HG02840 (cell line): Measurements from ENCODE around the gene PPP2R2C.

Source experiments
- ATAC-seq: cut with Tn5 transposase; IDR thresholded peaks from one replicate; pipeline ENCODE4 v1.9.1; 2021; ENCODE audit warnings: mild to moderate bottlenecking, moderate library complexity, moderate number of reproducible peaks; ENCODE audit not compliant: unreplicated experiment, low FRiP score

PPP2R2C gene

DNA sequence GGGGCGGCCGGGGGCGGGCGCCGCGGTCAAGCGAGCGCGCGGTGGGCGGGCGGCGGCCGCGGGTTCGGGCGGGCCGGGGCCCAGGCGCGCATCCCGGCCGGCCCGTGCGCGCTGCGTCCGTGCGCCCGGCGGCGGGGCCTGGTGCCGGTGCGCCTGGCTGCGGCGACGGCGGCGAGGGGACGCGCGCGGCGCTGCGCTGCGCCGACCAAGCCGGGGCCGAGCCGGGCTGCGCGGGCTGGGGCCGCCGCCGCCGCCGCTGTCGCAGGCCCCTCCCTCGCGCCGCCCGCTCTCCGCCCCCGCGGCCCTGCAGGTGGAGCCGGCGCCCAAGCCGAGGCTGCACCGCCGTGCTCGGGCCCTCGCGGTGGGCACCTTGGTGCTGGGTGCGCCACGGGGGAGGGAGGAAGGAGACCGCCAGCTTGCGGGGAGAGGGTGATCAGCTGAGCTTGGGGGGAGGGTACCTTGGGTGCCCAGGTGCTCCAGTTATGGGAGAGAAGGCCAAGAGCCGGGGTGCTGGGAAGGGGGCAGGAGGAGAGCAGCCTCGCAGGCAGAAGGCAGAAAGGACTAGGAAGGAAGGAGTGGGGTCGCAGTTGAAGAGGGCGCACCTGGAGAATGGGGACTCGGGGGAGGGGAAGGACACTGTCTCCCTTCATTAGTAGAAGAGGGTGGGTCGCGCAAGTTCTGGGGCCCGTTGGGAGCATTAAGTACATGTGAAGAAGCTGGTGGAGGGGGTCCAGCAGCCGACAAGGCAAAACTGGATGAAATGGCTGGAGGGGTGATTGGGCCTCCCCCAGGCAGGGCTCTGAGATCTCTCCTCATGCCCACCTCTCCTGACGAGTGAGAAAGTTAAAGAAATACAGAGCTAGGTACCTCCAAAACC is at the start of gene PPP2R2C:
Gene PPP2R2C (minus strand): TSS at position 228 of the 877 bp plus-strand sequence. CDS start 385 bp downstream, outside the sequence.
- ATAC-seq, result no peak

- no peak for ATAC-seq
Observed at GRCh38 chr4:6520978-6521377, 48.6 kb upstream of the PPP2R2C start.

DNA sequence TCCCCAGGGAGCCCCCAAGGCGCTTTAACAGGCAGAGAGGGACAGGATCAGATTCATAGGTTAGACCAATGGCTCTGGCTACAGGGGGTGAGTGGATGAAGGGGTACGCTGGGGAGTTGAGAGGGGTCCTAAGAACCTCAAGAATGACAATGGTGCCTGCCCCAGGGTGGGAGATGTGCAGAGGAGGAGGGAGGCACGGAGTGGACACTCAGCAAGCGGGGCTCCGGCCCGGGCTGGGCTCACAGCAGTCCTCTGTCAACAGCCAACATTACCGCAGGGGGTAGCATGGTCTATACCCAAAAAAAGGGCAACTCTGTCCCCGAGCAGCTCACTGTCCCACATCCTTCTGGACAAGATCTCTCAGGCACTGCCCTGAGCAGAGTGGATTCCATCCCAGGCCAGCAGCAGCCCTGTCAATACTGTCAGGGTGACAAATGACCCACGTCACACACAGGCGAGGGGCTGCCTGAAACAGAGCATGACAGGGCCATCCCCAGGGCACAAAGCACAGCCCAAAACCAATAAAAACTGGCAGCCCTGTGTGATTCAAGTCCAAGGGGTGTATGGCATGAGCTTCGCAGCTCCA is 47.7 kb upstream of the PPP2R2C start:
- ATAC-seq, result no peak

- no peak for ATAC-seq
Observed at GRCh38 chr4:6517171-6517570, 44.8 kb upstream of the PPP2R2C start.

DNA sequence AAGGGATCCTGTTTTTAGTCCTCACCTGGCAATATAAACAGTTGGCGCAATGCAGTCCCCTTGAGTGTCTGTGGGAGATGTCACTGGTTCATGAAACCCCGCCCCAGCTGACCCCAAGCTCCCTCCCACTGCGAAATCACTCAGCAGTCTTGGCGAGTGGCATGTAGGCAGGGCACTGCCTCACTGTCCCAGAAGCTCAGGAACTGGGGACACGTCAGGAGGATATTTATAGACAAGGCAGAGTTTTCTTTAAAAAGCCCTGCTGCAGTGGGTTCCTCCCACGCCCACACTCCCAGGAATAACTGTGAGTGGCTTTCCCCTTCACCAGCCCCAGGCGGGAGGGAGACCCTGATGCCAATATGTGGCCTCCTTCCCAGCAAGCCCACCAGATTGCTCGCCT is 44.3 kb upstream of the PPP2R2C start:
- no peak for ATAC-seq

DNA sequence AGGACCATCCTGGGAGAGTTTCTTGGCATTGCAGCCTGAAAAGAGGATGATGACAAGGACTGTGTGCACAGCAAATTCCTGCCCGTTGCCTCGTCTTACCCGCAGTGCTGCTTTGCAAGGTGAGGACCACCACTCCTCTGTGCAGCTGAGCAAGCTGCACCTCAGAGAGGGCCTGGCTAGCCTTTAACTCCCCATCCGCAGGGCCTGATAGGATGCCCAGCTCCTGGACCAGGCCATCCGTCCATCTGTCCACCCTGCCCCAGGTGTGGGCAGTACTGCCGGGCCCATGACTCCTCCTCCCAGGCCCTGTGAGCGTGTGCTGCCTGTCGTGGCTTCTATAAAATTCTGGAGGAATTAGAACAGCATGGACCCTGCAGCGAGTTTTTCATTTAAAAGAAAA is 43.9 kb upstream of the PPP2R2C start:
- no peak for ATAC-seq

- no peak for ATAC-seq
Observed at GRCh38 chr4:6513678-6514077, 41.3 kb upstream of the PPP2R2C start.

GRCh38 chr4:6509587-6509986 is 37.2 kb upstream of the PPP2R2C start:
- no peak for ATAC-seq

- no peak for ATAC-seq
Observed at GRCh38 chr4:6507345-6507744, 34.9 kb upstream of the PPP2R2C start.

DNA sequence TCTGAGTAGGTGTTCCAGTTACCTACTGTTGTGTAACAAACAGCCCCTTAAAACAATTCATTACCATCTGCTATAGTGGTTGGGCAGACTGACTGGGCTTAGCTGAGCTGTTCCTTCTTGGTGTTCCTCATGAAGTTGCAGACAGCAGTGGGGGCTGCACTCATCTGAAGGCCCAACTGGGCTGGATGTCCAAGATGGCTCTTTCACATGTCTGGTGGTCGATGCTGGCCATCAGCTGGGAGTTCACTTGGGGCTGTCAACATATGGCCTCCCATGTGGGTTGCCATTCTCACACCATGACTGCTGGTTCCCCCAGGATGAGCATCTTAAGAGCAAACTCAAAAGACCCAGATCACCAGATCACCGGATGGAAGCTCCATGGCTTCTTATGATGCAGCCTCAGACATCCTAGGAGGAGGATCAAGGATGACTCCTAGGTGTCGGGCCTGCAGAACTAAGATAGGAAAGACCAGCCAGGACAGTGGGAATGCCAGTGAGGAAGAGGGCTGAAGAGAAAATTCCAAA is 34.3 kb upstream of the PPP2R2C start:
- no peak for ATAC-seq

GRCh38 chr4:6504900-6505496 is 32.6 kb upstream of the PPP2R2C start:
- no peak for ATAC-seq

DNA sequence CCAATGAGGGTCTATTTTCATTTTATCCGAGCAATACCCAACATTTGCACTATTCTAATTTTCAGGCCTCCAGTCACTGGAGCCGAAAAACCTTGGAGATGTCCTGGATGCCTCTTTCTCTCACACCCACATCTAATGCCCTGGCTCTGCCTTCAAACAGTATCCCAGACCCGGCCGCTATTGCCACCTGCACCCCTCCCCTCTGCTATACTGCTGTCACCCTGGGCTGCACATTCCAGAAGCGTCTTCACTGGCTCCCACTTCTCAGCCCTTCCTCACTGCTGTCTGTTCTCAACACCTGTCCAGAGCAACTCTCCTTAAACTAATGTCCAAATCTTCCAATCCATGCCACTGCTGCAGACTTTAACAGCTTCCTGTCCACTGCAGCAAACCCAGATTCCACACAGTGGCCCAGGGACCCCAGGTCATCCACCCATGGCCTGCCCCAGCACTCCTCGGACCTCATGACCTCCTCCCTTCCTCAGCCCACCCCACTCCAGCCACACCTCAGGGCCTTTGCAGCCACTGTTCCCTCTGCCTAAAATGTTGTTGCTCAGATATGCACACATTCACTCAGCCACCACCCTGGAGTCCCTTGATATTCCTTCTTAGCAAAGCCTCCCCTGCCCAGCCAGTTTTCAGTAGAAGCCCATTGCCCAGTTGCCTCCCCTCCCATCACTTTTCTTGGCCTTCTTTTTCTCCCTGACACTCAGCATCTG is 30.5 kb upstream of the PPP2R2C start:
- no peak for ATAC-seq

DNA sequence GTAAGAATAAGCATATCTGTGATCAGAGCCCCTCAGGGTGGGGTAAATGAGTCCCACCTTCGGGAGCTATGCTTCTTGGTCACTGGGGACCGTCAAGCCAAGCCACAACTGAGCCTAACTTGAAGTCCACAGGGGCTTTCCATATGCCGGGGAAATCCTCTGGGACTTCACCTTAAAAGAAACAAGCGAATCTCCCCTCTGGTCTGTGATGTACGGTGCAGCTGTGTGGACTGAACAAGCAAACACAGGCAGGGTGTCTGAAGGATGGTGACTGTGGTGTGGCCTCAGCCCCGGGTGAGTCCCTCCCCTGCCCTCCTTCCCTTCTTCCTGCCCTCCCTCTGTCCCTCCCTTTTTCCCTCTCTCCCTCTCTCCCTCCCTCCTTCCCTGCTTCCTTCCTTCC is 29.7 kb upstream of the PPP2R2C start:
- ATAC-seq, result no peak

DNA sequence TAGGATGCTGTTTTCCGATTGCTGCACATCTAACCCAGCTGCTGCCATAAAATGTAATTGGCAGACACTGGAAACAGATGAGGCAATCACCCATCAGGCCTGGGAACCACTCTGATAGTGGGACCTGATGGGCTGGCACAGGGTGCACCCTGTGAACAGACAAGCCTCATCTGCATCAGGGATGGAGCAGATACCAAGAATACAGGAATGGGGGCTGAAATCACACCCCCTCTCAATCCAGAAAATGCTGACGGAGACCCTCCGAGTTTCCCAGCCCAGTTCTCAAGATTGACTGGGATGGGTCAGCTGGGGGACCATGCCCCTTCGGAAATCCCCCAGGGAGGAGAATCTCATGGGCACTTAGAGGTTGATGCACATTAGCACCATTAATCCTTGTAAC is 28.8 kb upstream of the PPP2R2C start:
- ATAC-seq, result no peak

GRCh38 chr4:6500481-6501140 is 28.2 kb upstream of the PPP2R2C start:
- no peak for ATAC-seq

DNA sequence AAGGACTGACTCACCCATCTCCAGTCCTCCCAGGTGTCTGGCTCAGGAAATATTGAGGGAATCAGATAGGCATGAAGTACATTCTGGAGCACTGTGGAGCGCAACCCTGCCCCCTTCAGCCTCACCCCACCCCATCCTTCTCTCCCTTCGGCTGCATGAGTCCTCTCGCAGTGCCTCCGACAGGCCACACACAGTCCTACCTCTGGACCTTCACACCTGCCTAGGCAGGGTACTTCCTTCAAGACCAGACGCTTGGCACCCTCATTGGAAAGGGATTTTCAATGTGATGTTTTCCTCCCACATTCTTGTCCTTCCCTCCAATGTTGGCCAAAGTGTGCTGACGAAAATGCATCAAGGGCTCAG is 26.8 kb upstream of the PPP2R2C start:
- no peak for ATAC-seq

- no peak for ATAC-seq
Observed at GRCh38 chr4:6498511-6499237, 26.3 kb upstream of the PPP2R2C start.

GRCh38 chr4:6497796-6498195 is 25.4 kb upstream of the PPP2R2C start:
- ATAC-seq, result no peak

DNA sequence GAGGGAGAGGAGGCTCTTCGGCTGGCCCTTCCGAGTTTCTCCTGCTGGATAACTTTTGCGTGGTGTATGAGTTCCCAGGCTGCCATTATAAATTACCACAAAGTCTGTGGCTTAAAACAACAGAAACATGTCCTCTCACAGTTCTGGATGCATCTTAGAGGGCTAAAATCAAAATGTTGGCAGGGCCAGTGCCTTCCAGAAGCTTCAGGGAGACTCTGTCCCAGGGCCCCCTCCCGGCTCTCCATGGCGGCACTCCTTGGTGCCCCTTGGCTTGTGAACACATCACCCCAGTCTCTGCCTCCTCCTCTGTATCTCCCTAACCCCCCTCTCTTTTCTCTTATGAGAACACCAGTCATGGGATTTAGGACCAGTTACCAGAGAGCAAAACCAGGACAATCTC is 23.3 kb upstream of the PPP2R2C start:
- no peak for ATAC-seq

- no peak for ATAC-seq
Observed at GRCh38 chr4:6495296-6495590, 22.8 kb upstream of the PPP2R2C start.
